HCT116 (cell line): ENCODE measurements around the gene PRKAG2. TPM values are rescaled to one million over a fixed set of nuclear protein-coding genes. Genes with fewer than 3 reads are reported as not detected.

Source experiments
- ATAC-seq: fragments of 200-7000 bp; cut with Tn5 transposase; 2 replicates; pipeline ENCODE4 v1.9.1; 2020; ENCODE audit warnings: mild to moderate bottlenecking, moderate library complexity
- BruUV-seq: library from RNA; stranded (reverse); fragments of 400-500 nt; replicated peaks from 2 replicates; lab custom pipeline; 2021; lab: Mats Ljungman, UMichigan
- CTCF ChIA-PET: fragments of 300-600 bp; sonication (Branson Sonifier 250); formaldehyde crosslinking; loops from one replicate; lab custom pipeline; 2021; ENCODE audit warnings: antibody characterized with exemption; lab: Charles Lee
- POLR2A ChIA-PET: fragments of 300-600, 350-600 bp; sonication (Branson Sonifier 250); formaldehyde crosslinking; loops from one replicate; lab custom pipeline; 2021; ENCODE audit warnings: antibody characterized with exemption; lab: Charles Lee
- RAD21 ChIA-PET, 2 experiments: fragments of 300-600 bp; sonication (Branson Sonifier 250); formaldehyde crosslinking; loops; one replicate each; lab custom pipeline; 2023; ENCODE audit warnings: low total read pairs in 2 of 2; ENCODE audit not compliant: uncharacterized antibody in 2 of 2, unreplicated experiment in 2 of 2, low non-redundant PET in 1 of 2; lab: Charles Lee
- DNase-seq: peaks from one replicate; pipeline ENCODE4 v3.0.0-alpha.2; 2010; ENCODE audit warnings: low read depth, low spot score
- H2AFZ ChIP-seq: fragments of 200-600 bp; shearing (Covaris generic), sonication (generic); 2 replicates; pipeline ENCODE4 v1.6.1; 2017; ENCODE audit warnings: low read depth, mixed run types, mixed read lengths, antibody characterized with exemption, low read length; ENCODE audit not compliant: poor library complexity, severe bottlenecking
- H3K27ac ChIP-seq: 2 replicates; pipeline ENCODE4 v1.5.1; 2012; ENCODE audit warnings: low read depth, low read length
- H3K27me3 ChIP-seq: fragments of 200-600 bp; sonication (generic); 2 replicates; pipeline ENCODE4 v1.6.1; 2016; ENCODE audit warnings: mixed run types, low read length, mixed read lengths; ENCODE audit not compliant: insufficient read depth
- H3K36me3 ChIP-seq, 2 experiments: fragments of 200-500 bp in 1 of 2; fragments of 200-600 bp in 1 of 2; sonication (Bioruptor generic) in 1 of 2; sonication (generic) in 1 of 2; 2 replicates each; pipeline versions ENCODE4 v1.5.1 to v1.6.1; 2014 to 2016; ENCODE audit warnings: low read length in 2 of 2, inconsistent platforms in 1 of 2, mixed read lengths in 1 of 2, mixed run types in 1 of 2; ENCODE audit not compliant: insufficient read depth in 2 of 2, control insufficient read depth in 1 of 2
- H3K4me1 ChIP-seq, 2 experiments: fragments of 200-600 bp in 1 of 2; sonication (generic) in 1 of 2; 2 replicates each; pipeline versions ENCODE4 v1.5.1 to v1.6.1; 2012 to 2017; ENCODE audit warnings: low read length in 2 of 2, inconsistent platforms in 1 of 2, mild to moderate bottlenecking in 1 of 2, mixed read lengths in 1 of 2, mixed run types in 1 of 2, moderate library complexity in 1 of 2; ENCODE audit not compliant: insufficient read depth in 2 of 2, control insufficient read depth in 1 of 2
- H3K4me2 ChIP-seq: fragments of 200-600 bp; sonication (generic); 2 replicates; pipeline ENCODE4 v1.6.1; 2017; ENCODE audit warnings: mixed run types, low read length, mixed read lengths
- H3K4me3 ChIP-seq, 2 experiments: fragments of 200-600 bp in 1 of 2; sonication (generic) in 1 of 2; replicated peaks in 1 of 2; 2 replicates each; pipeline ENCODE4 v1.5.1; 2011 to 2016; ENCODE audit warnings: low read length in 2 of 2, control low read depth in 1 of 2, low read depth in 1 of 2, mild to moderate bottlenecking in 1 of 2, mixed read lengths in 1 of 2, mixed run types in 1 of 2
- H3K79me2 ChIP-seq: fragments of 200-600 bp; sonication (generic); 2 replicates; pipeline ENCODE4 v1.6.1; 2017; ENCODE audit warnings: mild to moderate bottlenecking, mixed run types, low read length, moderate library complexity, mixed read lengths; ENCODE audit not compliant: insufficient read depth
- H3K9ac ChIP-seq: fragments of 200-600 bp; sonication (generic); 2 replicates; pipeline ENCODE4 v1.6.1; 2016; ENCODE audit warnings: low read length, mixed read lengths
- H3K9me2 ChIP-seq: fragments of 200-600 bp; sonication (generic), shearing (Covaris generic); 2 replicates; pipeline ENCODE4 v1.6.1; 2017; ENCODE audit warnings: mixed run types, mild to moderate bottlenecking, moderate library complexity; ENCODE audit not compliant: insufficient read depth
- H3K9me3 ChIP-seq, 2 experiments: fragments of 200-500 bp in 1 of 2; fragments of 200-600 bp in 1 of 2; sonication (Bioruptor generic) in 1 of 2; sonication (generic) in 1 of 2; 2 replicates each; pipeline ENCODE4 v1.6.1; 2014 to 2017; ENCODE audit warnings: low read length in 2 of 2, mixed read lengths in 2 of 2, inconsistent platforms in 1 of 2, low read depth in 1 of 2, mild to moderate bottlenecking in 1 of 2, mixed run types in 1 of 2, moderate library complexity in 1 of 2; ENCODE audit not compliant: control insufficient read depth in 1 of 2, insufficient read depth in 1 of 2
- H4K20me1 ChIP-seq: fragments of 200-600 bp; sonication (generic), shearing (Covaris generic); 2 replicates; pipeline ENCODE4 v1.6.1; 2017; ENCODE audit warnings: mixed run types, mild to moderate bottlenecking, moderate library complexity; ENCODE audit not compliant: insufficient read depth
- ATF3 ChIP-seq: IDR thresholded peaks from 2 replicates; pipeline ENCODE4 v1.6.1; 2012
- CEBPB ChIP-seq: IDR thresholded peaks from 2 replicates; pipeline ENCODE4 v1.6.1; 2012; ENCODE audit warnings: low read depth
- CTCF ChIP-seq, 3 experiments: fragments of 200-600 bp in 1 of 3; sonication (generic) in 1 of 3; IDR thresholded peaks in 2 of 3; conservative IDR thresholded peaks in 1 of 3; 2 replicates each; pipeline ENCODE4 v1.5.1; 2012 to 2017; ENCODE audit warnings: low read depth in 2 of 3, low read length in 2 of 3, antibody characterized with exemption in 1 of 3, borderline replicate concordance in 1 of 3, control low read depth in 1 of 3, mild to moderate bottlenecking in 1 of 3, mixed read lengths in 1 of 3, mixed run types in 1 of 3, moderate library complexity in 1 of 3; ENCODE audit not compliant: insufficient read depth in 1 of 3
- EGR1 ChIP-seq: IDR thresholded peaks from 2 replicates; pipeline ENCODE4 v1.6.1; 2012; ENCODE audit warnings: low read depth
- ELF1 ChIP-seq: IDR thresholded peaks from 2 replicates; pipeline ENCODE4 v1.6.1; 2012; ENCODE audit warnings: low read depth, borderline replicate concordance
- FOSL1 ChIP-seq: IDR thresholded peaks from 2 replicates; pipeline ENCODE4 v1.6.1; 2012; ENCODE audit warnings: low read depth
- JUND ChIP-seq: IDR thresholded peaks from 2 replicates; pipeline ENCODE4 v1.6.1; 2012
- SP1 ChIP-seq: IDR thresholded peaks from 2 replicates; pipeline ENCODE4 v1.6.1; 2012; ENCODE audit warnings: low read depth
- SRF ChIP-seq: IDR thresholded peaks from 2 replicates; pipeline ENCODE4 v1.6.1; 2012; ENCODE audit warnings: low read depth
- TCF7L2 ChIP-seq: IDR thresholded peaks from 2 replicates; pipeline ENCODE4 v1.7.0; 2011; ENCODE audit warnings: borderline replicate concordance, inconsistent platforms; ENCODE audit not compliant: insufficient read depth, insufficient read length; ENCODE audit errors: extremely low read depth
- intact Hi-C: fragments of 100-400 bp; cut with micrococcal nuclease; formaldehyde crosslinking; loops from 2 replicates; pipeline ENCODE4 v1.10.0; 2022
- total RNA-seq: library from RNA; stranded (reverse); gene quantifications from one replicate; pipeline ENCODE4 v1.2.1, GENCODE V29; 2021; ENCODE audit not compliant: unreplicated experiment
- TF ChIP-seq, protein P1 (sequence below): IDR thresholded peaks from 2 replicates; pipeline ENCODE4 v1.6.1; 2011; ENCODE audit warnings: mild to moderate bottlenecking, low read length, moderate library complexity; ENCODE audit not compliant: insufficient replicate concordance; ENCODE audit errors: extremely low read depth

Gene PRKAG2
- total RNA-seq, 1 experiment from 2014 or later, result 23.6 TPM

GRCh38 chr7:151601521-151602305 is 275.2 kb downstream of the PRKAG2 start:
- ATAC-seq (no peak), DNase-seq (no peak)
- Histone ChIP-seq H2AFZ (no peak overlapping the region), H3K27me3 (no peaks in the 10 kb centered on the region), H3K79me2 (peaks cover 31% of the 10 kb centered on the region), H3K4me3 (no peak overlapping the region), H3K4me1 (peaks cover 54 to 70% of the 10 kb centered on the region in 2 experiments), H3K9me2 (no peaks in the 10 kb centered on the region), H4K20me1 (no peaks in the 10 kb centered on the region), H3K4me2 (peak overlapping the region; percentile 85; the same call in 1 of the 2 replicates), H3K9ac (no peak overlapping the region), H3K27ac (no peak overlapping the region), H3K36me3 (0 out of 4 replicates have a peak, but pooled peaks cover 0 to 3% of the 10 kb centered on the region in 2 experiments), H3K9me3 (no peaks in the 10 kb centered on the region)
- POLR2A ChIA-PET, result no interaction called here
- RAD21 ChIA-PET, result no interaction called here
- TF ChIP-seq, protein P1, sequence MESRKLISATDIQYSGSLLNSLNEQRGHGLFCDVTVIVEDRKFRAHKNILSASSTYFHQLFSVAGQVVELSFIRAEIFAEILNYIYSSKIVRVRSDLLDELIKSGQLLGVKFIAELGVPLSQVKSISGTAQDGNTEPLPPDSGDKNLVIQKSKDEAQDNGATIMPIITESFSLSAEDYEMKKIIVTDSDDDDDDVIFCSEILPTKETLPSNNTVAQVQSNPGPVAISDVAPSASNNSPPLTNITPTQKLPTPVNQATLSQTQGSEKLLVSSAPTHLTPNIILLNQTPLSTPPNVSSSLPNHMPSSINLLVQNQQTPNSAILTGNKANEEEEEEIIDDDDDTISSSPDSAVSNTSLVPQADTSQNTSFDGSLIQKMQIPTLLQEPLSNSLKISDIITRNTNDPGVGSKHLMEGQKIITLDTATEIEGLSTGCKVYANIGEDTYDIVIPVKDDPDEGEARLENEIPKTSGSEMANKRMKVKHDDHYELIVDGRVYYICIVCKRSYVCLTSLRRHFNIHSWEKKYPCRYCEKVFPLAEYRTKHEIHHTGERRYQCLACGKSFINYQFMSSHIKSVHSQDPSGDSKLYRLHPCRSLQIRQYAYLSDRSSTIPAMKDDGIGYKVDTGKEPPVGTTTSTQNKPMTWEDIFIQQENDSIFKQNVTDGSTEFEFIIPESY, result no peak
- TF ChIP-seq TCF7L2, result no peak
- TF ChIP-seq CEBPB, result no peak
- no TSS peak for BruUV-seq
- intact Hi-C loops, result no loop called here
- CTCF ChIA-PET, result no interaction called here

DNA sequence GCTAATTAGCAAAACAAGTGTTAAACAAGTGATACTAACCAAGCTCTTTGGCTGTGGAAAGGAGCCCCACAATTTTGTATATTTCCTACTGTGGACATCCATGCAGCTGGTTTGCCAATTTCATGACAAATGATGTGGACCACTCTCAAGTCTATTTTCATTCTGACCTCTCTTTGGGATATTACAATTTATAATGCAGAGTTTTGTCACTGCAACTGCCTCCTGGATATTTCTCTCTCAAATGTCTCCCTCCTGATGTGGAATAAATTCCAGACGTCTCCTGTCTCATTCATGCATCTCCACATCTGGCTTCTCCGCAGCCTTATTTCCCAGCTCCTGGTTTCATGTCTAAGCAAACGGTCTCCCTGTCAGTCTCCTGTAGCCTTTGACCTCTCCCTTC is 276.6 kb downstream of the PRKAG2 start:
- Histone ChIP-seq H3K9me2 (no peaks in the 10 kb centered on the region), H3K36me3 (0 out of 4 replicates have a peak, but pooled peaks cover 0 to 3% of the 10 kb centered on the region in 2 experiments), H2AFZ (no peak overlapping the region), H4K20me1 (no peaks in the 10 kb centered on the region), H3K9me3 (no peaks in the 10 kb centered on the region), H3K27ac (peak overlapping the region; percentile 82), H3K4me1 (peaks cover 52 to 76% of the 10 kb centered on the region in 2 experiments), H3K9ac (peak overlapping the region; percentile 60), H3K4me2 (peak overlapping the region; percentile 85), H3K27me3 (no peaks in the 10 kb centered on the region), H3K4me3 (peak overlapping the region in 1 of 2 experiments; percentile 48; a peak in 2 of 4 replicates), H3K79me2 (peaks cover 38% of the 10 kb centered on the region)
- CTCF ChIA-PET, result interaction anchor here (1.0 kb wide), 1 partner anchor 20 kb away, joined by 3 read pairs; no protein-coding TSS in a partner anchor
- RAD21 ChIA-PET, result no interaction called here
- intact Hi-C loops, result no loop called here
- POLR2A ChIA-PET, result no interaction called here
- ATAC-seq (0 out of 2 replicates have a peak, but pooled peaks have one; percentile 2), DNase-seq (no peak)
- no TSS peak for BruUV-seq
- TF ChIP-seq SRF (no peak), SP1 (no peak), CTCF (IDR thresholded peaks at IDR 0.05 in 2 of 3, conservative IDR thresholded peaks at IDR 0.05 in 1 of 3; ENCODE audit: borderline replicate concordance in 1 of 3, insufficient read depth in 1 of 3, low read depth in 2 of 3, low read length in 2 of 3) (no peak), ATF3 (no peak), EGR1 (no peak), FOSL1 (no peak), ELF1 (no peak), TCF7L2 (no peak), JUND (no peak)
